IMR-90 (cell line): ENCODE data around the gene FAM163A.

ENCODE experiments used
- CEBPB ChIP-seq: IDR thresholded peaks from 2 replicates; pipeline ENCODE4 v1.6.1; 2012; ENCODE audit warnings: low read depth, low read length, improper control_type of control experiment
- CHD1 ChIP-seq: IDR thresholded peaks from 2 replicates; pipeline ENCODE4 v1.6.1; 2012; ENCODE audit warnings: low read depth, low read length, improper control_type of control experiment
- FOS ChIP-seq: fragments of 150-350 bp; IDR thresholded peaks from 2 replicates; pipeline ENCODE4 v1.6.1; 2016; ENCODE audit warnings: low read depth, low read length
- MAFK ChIP-seq: IDR thresholded peaks from 2 replicates; pipeline ENCODE4 v1.6.1; 2012; ENCODE audit warnings: low read depth, low read length, improper control_type of control experiment
- MXI1 ChIP-seq: IDR thresholded peaks from 2 replicates; pipeline ENCODE4 v1.6.1; 2012; ENCODE audit warnings: low read depth, mild to moderate bottlenecking, low read length, moderate library complexity, borderline replicate concordance
- POLR2A ChIP-seq: IDR thresholded peaks from 2 replicates; pipeline ENCODE4 v1.6.1; 2012; ENCODE audit warnings: mild to moderate bottlenecking, low read depth, low read length
- RAD21 ChIP-seq: IDR thresholded peaks from 2 replicates; pipeline ENCODE4 v1.6.1; 2012; ENCODE audit warnings: low read length, improper control_type of control experiment
- RFX5 ChIP-seq: IDR thresholded peaks from 2 replicates; pipeline ENCODE4 v1.8.0; 2012; ENCODE audit warnings: low read depth, mild to moderate bottlenecking, low read length, moderate library complexity
- SMC3 ChIP-seq: fragments of 150-350 bp; IDR thresholded peaks from 2 replicates; pipeline ENCODE4 v1.6.1; 2016; ENCODE audit warnings: low read depth, mild to moderate bottlenecking, antibody characterized with exemption, low read length, moderate library complexity
- TF ChIP-seq, protein P1 (sequence below): conservative IDR thresholded peaks from 2 replicates; pipeline ENCODE4 v1.5.1; 2012; ENCODE audit warnings: mild to moderate bottlenecking, low read depth, low read length, improper control_type of control experiment
- TF ChIP-seq, protein P2 (sequence below): fragments of 150-350 bp; IDR thresholded peaks from 2 replicates; pipeline ENCODE4 v1.6.1; 2016; ENCODE audit warnings: low read depth, mild to moderate bottlenecking, low read length, moderate library complexity, borderline replicate concordance
- TF ChIP-seq, protein P3 (sequence below): fragments of 150-350 bp; IDR thresholded peaks from 2 replicates; pipeline ENCODE4 v1.6.1; 2017; ENCODE audit warnings: mild to moderate bottlenecking, antibody characterized with exemption, low read length, low read depth

GRCh38 chr1:179826626-179827280, 83.7 kb downstream of the FAM163A start:
- TF ChIP-seq, protein P1, sequence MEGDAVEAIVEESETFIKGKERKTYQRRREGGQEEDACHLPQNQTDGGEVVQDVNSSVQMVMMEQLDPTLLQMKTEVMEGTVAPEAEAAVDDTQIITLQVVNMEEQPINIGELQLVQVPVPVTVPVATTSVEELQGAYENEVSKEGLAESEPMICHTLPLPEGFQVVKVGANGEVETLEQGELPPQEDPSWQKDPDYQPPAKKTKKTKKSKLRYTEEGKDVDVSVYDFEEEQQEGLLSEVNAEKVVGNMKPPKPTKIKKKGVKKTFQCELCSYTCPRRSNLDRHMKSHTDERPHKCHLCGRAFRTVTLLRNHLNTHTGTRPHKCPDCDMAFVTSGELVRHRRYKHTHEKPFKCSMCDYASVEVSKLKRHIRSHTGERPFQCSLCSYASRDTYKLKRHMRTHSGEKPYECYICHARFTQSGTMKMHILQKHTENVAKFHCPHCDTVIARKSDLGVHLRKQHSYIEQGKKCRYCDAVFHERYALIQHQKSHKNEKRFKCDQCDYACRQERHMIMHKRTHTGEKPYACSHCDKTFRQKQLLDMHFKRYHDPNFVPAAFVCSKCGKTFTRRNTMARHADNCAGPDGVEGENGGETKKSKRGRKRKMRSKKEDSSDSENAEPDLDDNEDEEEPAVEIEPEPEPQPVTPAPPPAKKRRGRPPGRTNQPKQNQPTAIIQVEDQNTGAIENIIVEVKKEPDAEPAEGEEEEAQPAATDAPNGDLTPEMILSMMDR = no peak
- TF ChIP-seq POLR2A = no peak
- TF ChIP-seq FOS = no peak
- TF ChIP-seq, protein P2, sequence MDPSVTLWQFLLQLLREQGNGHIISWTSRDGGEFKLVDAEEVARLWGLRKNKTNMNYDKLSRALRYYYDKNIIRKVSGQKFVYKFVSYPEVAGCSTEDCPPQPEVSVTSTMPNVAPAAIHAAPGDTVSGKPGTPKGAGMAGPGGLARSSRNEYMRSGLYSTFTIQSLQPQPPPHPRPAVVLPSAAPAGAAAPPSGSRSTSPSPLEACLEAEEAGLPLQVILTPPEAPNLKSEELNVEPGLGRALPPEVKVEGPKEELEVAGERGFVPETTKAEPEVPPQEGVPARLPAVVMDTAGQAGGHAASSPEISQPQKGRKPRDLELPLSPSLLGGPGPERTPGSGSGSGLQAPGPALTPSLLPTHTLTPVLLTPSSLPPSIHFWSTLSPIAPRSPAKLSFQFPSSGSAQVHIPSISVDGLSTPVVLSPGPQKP = no peak
- TF ChIP-seq RFX5 = no peak
- TF ChIP-seq MXI1 = no peak
- no peak for TF ChIP-seq CHD1
- TF ChIP-seq, protein P3, sequence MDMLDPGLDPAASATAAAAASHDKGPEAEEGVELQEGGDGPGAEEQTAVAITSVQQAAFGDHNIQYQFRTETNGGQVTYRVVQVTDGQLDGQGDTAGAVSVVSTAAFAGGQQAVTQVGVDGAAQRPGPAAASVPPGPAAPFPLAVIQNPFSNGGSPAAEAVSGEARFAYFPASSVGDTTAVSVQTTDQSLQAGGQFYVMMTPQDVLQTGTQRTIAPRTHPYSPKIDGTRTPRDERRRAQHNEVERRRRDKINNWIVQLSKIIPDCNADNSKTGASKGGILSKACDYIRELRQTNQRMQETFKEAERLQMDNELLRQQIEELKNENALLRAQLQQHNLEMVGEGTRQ = no peak
- no peak for TF ChIP-seq MAFK
- no peak for TF ChIP-seq RAD21
- TF ChIP-seq CEBPB = no peak
- TF ChIP-seq SMC3 = no peak
